GM12878 (cell line): Measurements from ENCODE around the gene CCNL2.

Source experiments
- NR2C2 ChIP-seq: IDR thresholded peaks from 2 replicates; pipeline ENCODE4 v1.6.1; 2011; ENCODE audit warnings: borderline replicate concordance, low read depth; ENCODE audit not compliant: control insufficient read depth, insufficient read length
- REST ChIP-seq: IDR thresholded peaks from 2 replicates; pipeline ENCODE4 v1.6.1; 2012; ENCODE audit warnings: mild to moderate bottlenecking, low read depth, low read length
- SMC3 ChIP-seq: IDR thresholded peaks from 2 replicates; pipeline ENCODE4 v1.6.1; 2011; ENCODE audit warnings: low read length, improper control_type of control experiment, borderline replicate concordance
- SRF ChIP-seq, 2 experiments: IDR thresholded peaks; 2 replicates each; pipeline ENCODE4 v1.6.1; 2011; ENCODE audit warnings: low read depth in 2 of 2, low read length in 2 of 2, mild to moderate bottlenecking in 1 of 2, moderate library complexity in 1 of 2
- ZBTB33 ChIP-seq: fragments of 450-650 bp; IDR thresholded peaks from 2 replicates; pipeline ENCODE4 v1.6.1; 2017; ENCODE audit warnings: mild to moderate bottlenecking

- TF ChIP-seq NR2C2 (no peak), ZBTB33 (no peak), REST (no peak), SMC3 (no peak), SRF (IDR thresholded peaks at IDR 0.05; ENCODE audit: low read depth in 2 of 2, low read length in 2 of 2) (no peak)
These were observed 21.5 kb downstream of the CCNL2 start for GRCh38 chr1:1377540-1378205.
